HepG2 (cell line): Measurements from ENCODE around the gene OCSTAMP. TPM values are rescaled to one million over a fixed set of nuclear protein-coding genes. Genes with fewer than 3 reads are reported as not detected.

Experiments used
- ATAC-seq: fragments of 200-7000 bp; cut with Tn5 transposase; 3 replicates; pipeline ENCODE4 v1.9.1; 2020; ENCODE audit warnings: mild to moderate bottlenecking, moderate library complexity
- BruUV-seq: library from RNA; stranded (reverse); fragments of 400-500 nt; replicated peaks from 2 replicates; lab custom pipeline; 2021; lab: Mats Ljungman, UMichigan
- CTCF ChIA-PET: fragments of 300-600 bp; formaldehyde crosslinking; extraction: SDS; loops from one replicate; lab custom pipeline; 2021; ENCODE audit warnings: low total read pairs, inconsistent platforms, low intra/inter-chr PET ratio; lab: Yijun Ruan, JAX
- POLR2A ChIA-PET: fragments of 350-600 bp; sonication (Branson Sonifier 250); formaldehyde crosslinking; loops from one replicate; lab custom pipeline; 2020; ENCODE audit warnings: antibody characterized with exemption, inconsistent platforms; lab: Yijun Ruan, JAX
- DNase-seq: peaks from one replicate; pipeline ENCODE4 v3.0.0-alpha.2; 2015; ENCODE audit warnings: low spot score
- FAIRE-seq: peaks from 3 replicates; lab custom pipeline; 2011; peaks lifted over from hg19 to GRCh38; lab: Jason Lieb, UNC
- H2AFZ ChIP-seq: one replicate; pipeline ENCODE4 v1.6.1; 2011; ENCODE audit warnings: low read length, inconsistent platforms
- H3K27ac ChIP-seq: fragments of 300-600 bp; 3 replicates; pipeline ENCODE4 v1.8.0; 2011; ENCODE audit warnings: mixed run types, mild to moderate bottlenecking, mixed read lengths, low read length, inconsistent platforms; ENCODE audit not compliant: insufficient read depth; ENCODE audit errors: extremely low read length
- H3K27me3 ChIP-seq, 2 experiments: fragments of 200-600 bp in 1 of 2; 2 replicates in 1 of 2; 3 replicates in 1 of 2; pipeline versions ENCODE4 v1.6.0 to v1.8.0; 2011; ENCODE audit warnings: low read length in 2 of 2, mild to moderate bottlenecking in 2 of 2, moderate library complexity in 2 of 2, inconsistent platforms in 1 of 2; ENCODE audit not compliant: insufficient read depth in 2 of 2, control insufficient read depth in 1 of 2
- H3K36me3 ChIP-seq, 2 experiments: fragments of 200-600 bp in 1 of 2; replicated peaks in 1 of 2; 2 replicates in 1 of 2; 3 replicates in 1 of 2; pipeline versions ENCODE4 v1.5.1 to v1.8.0; 2011; ENCODE audit warnings: low read length in 2 of 2, inconsistent platforms in 1 of 2; ENCODE audit not compliant: insufficient read depth in 2 of 2, control insufficient read depth in 1 of 2
- H3K4me1 ChIP-seq: 2 replicates; pipeline ENCODE4 v1.5.1; 2012; ENCODE audit warnings: low read length, inconsistent platforms; ENCODE audit not compliant: insufficient read depth
- H3K4me2 ChIP-seq: 2 replicates; pipeline ENCODE4 v1.6.0; 2011; ENCODE audit warnings: low read depth, low read length, inconsistent platforms
- H3K4me3 ChIP-seq, 3 experiments: fragments of 200-600 bp in 1 of 3; sonication (generic), shearing (Covaris generic) in 1 of 3; replicated peaks in 1 of 3; 2 replicates each; pipeline ENCODE4 v1.5.1; 2011 to 2016; ENCODE audit warnings: low read length in 3 of 3, inconsistent platforms in 2 of 3, low read depth in 2 of 3, mild to moderate bottlenecking in 2 of 3, control low read depth in 1 of 3, mixed read lengths in 1 of 3; ENCODE audit not compliant: insufficient read depth in 1 of 3
- H3K79me2 ChIP-seq: one replicate; pipeline ENCODE4 v1.6.1; 2011; ENCODE audit warnings: low read length, inconsistent platforms; ENCODE audit not compliant: insufficient read depth
- H3K9ac ChIP-seq: 2 replicates; pipeline ENCODE4 v1.6.0; 2011; ENCODE audit warnings: mild to moderate bottlenecking, low read depth, low read length, inconsistent platforms; ENCODE audit not compliant: insufficient read depth
- H3K9me3 ChIP-seq: 2 replicates; pipeline ENCODE4 v1.5.1; 2012; ENCODE audit warnings: mild to moderate bottlenecking, low read length
- H4K20me1 ChIP-seq: 2 replicates; pipeline ENCODE4 v1.6.0; 2011; ENCODE audit warnings: inconsistent platforms, mild to moderate bottlenecking, low read length, moderate library complexity; ENCODE audit not compliant: insufficient read depth
- ASH2L ChIP-seq: fragments of 300-600, 200-600 bp; sonication (generic); IDR thresholded peaks from 2 replicates; pipeline ENCODE4 v1.7.0; 2017; ENCODE audit warnings: low read depth, mild to moderate bottlenecking, moderate library complexity, mixed read lengths, low read length; ENCODE audit not compliant: insufficient read length
- CENPX ChIP-seq: sonication (generic); formaldehyde crosslinking; IDR thresholded peaks from 2 replicates; pipeline ENCODE4 v1.9.0; 2021; ENCODE audit warnings: mild to moderate bottlenecking, missing genetic modification reagents, moderate library complexity
- DNMT1 ChIP-seq: sonication (generic); formaldehyde crosslinking; IDR thresholded peaks from 2 replicates; pipeline ENCODE4 v1.5.1; 2020; ENCODE audit warnings: mild to moderate bottlenecking, missing genetic modification reagents
- EP300 ChIP-seq, 3 experiments: sonication (generic) in 1 of 3; formaldehyde crosslinking in 1 of 3; IDR thresholded peaks; 2 replicates each; pipeline versions ENCODE4 v1.5.1 to v1.6.1; 2011 to 2020; ENCODE audit warnings: low read depth in 2 of 3, low read length in 2 of 3, borderline replicate concordance in 1 of 3, improper control_type of control experiment in 1 of 3, mild to moderate bottlenecking in 1 of 3, missing genetic modification reagents in 1 of 3, moderate library complexity in 1 of 3
- GATAD1 ChIP-seq: IDR thresholded peaks from 2 replicates; pipeline ENCODE4 v1.6.1; 2016; ENCODE audit warnings: missing genetic modification reagents, missing compliant biosample characterization
- MTF1 ChIP-seq: sonication (generic); formaldehyde crosslinking; IDR thresholded peaks from 2 replicates; pipeline ENCODE4 v1.5.0; 2020; ENCODE audit warnings: missing genetic modification reagents
- PATZ1 ChIP-seq: sonication (generic); formaldehyde crosslinking; IDR thresholded peaks from 2 replicates; pipeline ENCODE4 v1.4.0; 2020; ENCODE audit warnings: missing genetic modification reagents
- POLR2G ChIP-seq: fragments of 200-400 bp; formaldehyde crosslinking; IDR thresholded peaks from 2 replicates; pipeline ENCODE4 v1.6.1; 2018; ENCODE audit warnings: mild to moderate bottlenecking, low read depth, low read length, moderate library complexity
- SALL2 ChIP-seq: sonication (generic); formaldehyde crosslinking; IDR thresholded peaks from 2 replicates; pipeline ENCODE4 v1.8.1; 2023; ENCODE audit warnings: mild to moderate bottlenecking, missing genetic modification reagents, inconsistent platforms
- SMARCC2 ChIP-seq: fragments of 450-650 bp; IDR thresholded peaks from 2 replicates; pipeline ENCODE4 v1.6.1; 2017; ENCODE audit warnings: antibody characterized with exemption, mild to moderate bottlenecking
- TFDP2 ChIP-seq: sonication (generic); formaldehyde crosslinking; IDR thresholded peaks from 2 replicates; pipeline ENCODE4 v1.4.0; 2020; ENCODE audit warnings: missing genetic modification reagents
- THYN1 ChIP-seq: sonication (generic); formaldehyde crosslinking; IDR thresholded peaks from 2 replicates; pipeline ENCODE4 v1.8.1; 2023; ENCODE audit warnings: low read depth, mild to moderate bottlenecking, moderate library complexity, missing genetic modification reagents, borderline replicate concordance
- ZNF350 ChIP-seq: sonication (generic); formaldehyde crosslinking; IDR thresholded peaks from 2 replicates; pipeline ENCODE4 v1.4.0; 2020; ENCODE audit warnings: mild to moderate bottlenecking, low read depth, missing genetic modification reagents, borderline replicate concordance
- ZNF468 ChIP-seq: sonication (generic); formaldehyde crosslinking; IDR thresholded peaks from 2 replicates; pipeline ENCODE4 v1.8.0; 2022; ENCODE audit warnings: mild to moderate bottlenecking, moderate library complexity, missing genetic modification reagents
- ZNF644 ChIP-seq: IDR thresholded peaks from 2 replicates; pipeline ENCODE4 v1.6.1; 2016; ENCODE audit warnings: low read depth
- ZNF740 ChIP-seq: sonication (generic); formaldehyde crosslinking; IDR thresholded peaks from 2 replicates; pipeline ENCODE4 v1.4.0; 2020; ENCODE audit warnings: missing genetic modification reagents
- ZNF83 ChIP-seq: sonication (generic); formaldehyde crosslinking; IDR thresholded peaks from 2 replicates; pipeline ENCODE4 v1.4.0; 2020; ENCODE audit warnings: missing genetic modification reagents, mild to moderate bottlenecking, borderline replicate concordance
- ZSCAN5A ChIP-seq: sonication (generic); formaldehyde crosslinking; IDR thresholded peaks from 2 replicates; pipeline ENCODE4 v1.8.0; 2022; ENCODE audit warnings: mild to moderate bottlenecking, missing genetic modification reagents, borderline replicate concordance
- WGBS: methylation state at CpG from one replicate; pipeline ENCODE4 v1.1.6; 2017; ENCODE audit warnings: low lambda C conversion rate; 5-methylcytosine and 5-hydroxymethylcytosine counted together
- in situ Hi-C: cut with HindIII; loops from 2 replicates; pipeline ENCODE4 v1.10.0; 2017; ENCODE audit warnings: low pct_unique_long_range_greater_than_20kb; ENCODE audit not compliant: extremely low pct_ligation_motif_present
- intact Hi-C: fragments of 100-400 bp; cut with micrococcal nuclease; formaldehyde crosslinking; loops from one replicate; pipeline ENCODE4 v1.10.0; 2022; ENCODE audit not compliant: unreplicated experiment
- polyA plus RNA-seq, 8 experiments: library from polyadenylated mRNA; depleted of rRNA in 3 of 8; stranded (reverse) in 7 of 8; unstranded in 1 of 8; fragments of >200 nt; fragmentation: Illumina TruSeq in 4 of 8; extraction: Trizol in 4 of 8; gene quantifications; 2 replicates each; pipeline versions ENCODE4 v1.2.1 to v1.2.3, GENCODE V29; 2011 to 2016; ENCODE audit warnings: low read depth in 4 of 8, missing spikeins in 1 of 8, mixed read lengths in 1 of 8; ENCODE audit not compliant: insufficient read depth in 1 of 8
- total RNA-seq, 5 experiments: library from RNA; depleted of rRNA; stranded (reverse); fragments of >200 nt; fragmentation: Illumina TruSeq; extraction: Trizol; gene quantifications; 2 replicates each; pipeline ENCODE4 v1.2.3, GENCODE V29; 2016; ENCODE audit warnings: low read depth in 1 of 5

The OCSTAMP gene
- total and polyA plus RNA-seq, 2 of the 13 experiments (the other 11 are each of a cell fraction or from before 2014, with no cell fraction given) = not detected

GRCh38 chr20:46559001-46559400, 8.5 kb upstream of the OCSTAMP start (continued):
- TF ChIP-seq PATZ1 (peak; percentile 30; the same call in 1 of the 2 replicates), TFDP2 (CRISPR knock-in tag) (no peak), CENPX (no peak)

GRCh38 chr20:46558511-46558959, 8.1 kb upstream of the OCSTAMP start:
- Histone ChIP-seq H3K27me3 (no peaks in the 10 kb centered on the region), H3K36me3 (no peaks in the 10 kb centered on the region; a peak in 1 of 5 replicates), H4K20me1 (no peaks in the 10 kb centered on the region), H2AFZ (no peak overlapping the region), H3K27ac (no peak overlapping the region), H3K4me2 (peak overlapping the region; percentile 29), H3K4me3 (no peak overlapping the region), H3K9me3 (no peaks in the 10 kb centered on the region), H3K79me2 (no peaks in the 10 kb centered on the region), H3K9ac (no peak overlapping the region), H3K4me1 (peaks cover 70% of the 10 kb centered on the region)
- intact Hi-C loops = loop anchor here (2.0 to 5.0 kb wide), 2 partner anchors 36 to 122 kb away; no protein-coding TSS in a partner anchor
- DNase-seq (peak; percentile 73), FAIRE-seq (peak; percentile 52), ATAC-seq (peak; percentile 56)
- WGBS = 40% methylated on average over 5 of the region's 5 CpGs
- in situ Hi-C loops = no loop called here
- BruUV-seq = TSS peak; percentile 41
- CTCF ChIA-PET = interaction anchor here (0.5 to 3.4 kb wide), 2 partner anchors 40 to 123 kb away, joined by 3 to 19 read pairs; no protein-coding TSS in a partner anchor
- POLR2A ChIA-PET = interaction anchor here (1.0 to 2.1 kb wide), 7 partner anchors 10 to 131 kb away, joined by 3 to 10 read pairs (median 4); partner anchors contain the start of gene TP53RK
- TF ChIP-seq SMARCC2 (no peak), ZSCAN5A (CRISPR knock-in tag) (no peak), POLR2G (no peak), ZNF468 (CRISPR knock-in tag) (no peak), ASH2L (no peak), ZNF350 (CRISPR knock-in tag) (peak; percentile 40; the same call in 1 of the 2 replicates), DNMT1 (CRISPR knock-in tag) (no peak), MTF1 (CRISPR knock-in tag) (no peak), ZNF740 (no peak), GATAD1 (CRISPR knock-in tag) (no peak), ZNF644 (CRISPR knock-in tag) (peak; percentile 53; the same call in 1 of the 2 replicates), THYN1 (CRISPR knock-in tag) (no peak), ZNF83 (CRISPR knock-in tag) (no peak), EP300 (IDR thresholded peaks at IDR 0.05; ENCODE audit: low read depth in 2 of 2, low read length in 2 of 2) (0 out of 4 replicates have a peak, but pooled peaks of 1 of the 2 experiments have one; percentile 9), EP300 (CRISPR knock-in tag; IDR thresholded peaks at IDR 0.05; ENCODE audit: borderline replicate concordance) (no peak), SALL2 (CRISPR knock-in tag) (no peak)
